Activated CD4-positive, alpha-beta T cell treated with anti-CD3 and anti-CD28 coated beads, Interleukin-2, amount 10 ng/mL, durations not matched to agents 24 days and 14 days (primary cell): ENCODE results near the gene TTC33. TPM values are rescaled to one million over a fixed set of nuclear protein-coding genes. Genes with fewer than 3 reads are reported as not detected.

ENCODE experiments used
- DNase-seq: peaks from one replicate; pipeline ENCODE4 v3.0.0; 2022
- H3K27ac Mint-ChIP-seq: one replicate; pipeline ENCODE4 v1.8.0; 2022; ENCODE audit warnings: mild to moderate bottlenecking, mixed read lengths
- H3K27me3 Mint-ChIP-seq: one replicate; pipeline ENCODE4 v1.8.0; 2022; ENCODE audit warnings: mixed read lengths
- H3K36me3 Mint-ChIP-seq: one replicate; pipeline ENCODE4 v1.8.0; 2022; ENCODE audit warnings: low read depth, mild to moderate bottlenecking, mixed read lengths
- H3K4me1 Mint-ChIP-seq: one replicate; pipeline ENCODE4 v1.8.0; 2021; ENCODE audit warnings: mixed read lengths
- H3K4me3 Mint-ChIP-seq: one replicate; pipeline ENCODE4 v1.8.0; 2022; ENCODE audit warnings: mild to moderate bottlenecking, moderate library complexity, mixed read lengths
- H3K9me3 Mint-ChIP-seq: one replicate; pipeline ENCODE4 v1.8.0; 2021; ENCODE audit warnings: mixed read lengths
- intact Hi-C: fragments of 100-400 bp; cut with micrococcal nuclease; formaldehyde crosslinking; loops from one replicate; pipeline ENCODE4 v1.15.1; 2023
- total RNA-seq: library from RNA; stranded (reverse); gene quantifications from 2 replicates; pipeline ENCODE4 v1.2.3, GENCODE V29; 2022

Gene TTC33
- total RNA-seq, 1 donor from 2014 or later = 22.7 TPM

- no peak overlapping the region for H3K4me3 Mint-ChIP-seq
- H3K36me3 Mint-ChIP-seq = peaks cover 42% of the 10 kb centered on the region
- H3K9me3 Mint-ChIP-seq = no peaks in the 10 kb centered on the region
- H3K27me3 Mint-ChIP-seq = no peaks in the 10 kb centered on the region
- H3K4me1 Mint-ChIP-seq = no peaks in the 10 kb centered on the region
- intact Hi-C loops = no loop called here
- no peak overlapping the region for H3K27ac Mint-ChIP-seq
- no peak for DNase-seq
Measured at GRCh38 chr5:40770764-40771163, 15.0 kb upstream of the TTC33 start.

DNA sequence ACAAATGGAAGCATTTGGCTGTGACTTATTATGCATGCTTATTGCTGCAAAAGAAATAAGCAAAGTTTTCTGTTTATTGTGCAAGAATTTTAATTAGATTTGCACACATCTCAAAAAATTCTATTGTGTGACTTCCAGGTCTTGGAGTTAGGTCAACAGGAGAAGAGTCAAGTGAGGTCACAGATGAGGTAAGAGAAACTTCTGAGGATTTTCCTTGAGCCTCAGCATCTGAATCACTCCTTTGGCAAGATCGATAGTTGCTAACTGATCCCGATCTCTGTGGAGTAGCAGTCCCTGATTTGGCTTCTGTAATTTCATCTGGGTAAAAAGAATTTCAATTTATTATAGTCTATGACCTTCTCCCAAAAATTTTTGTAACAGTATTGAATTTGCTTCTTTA is 6.9 kb upstream of the TTC33 start:
- intact Hi-C loops = no loop called here

GRCh38 chr5:40757400-40757799 is 1.6 kb upstream of the TTC33 start:
- no peak for DNase-seq
- Mint-ChIP-seq H3K9me3 (no peaks in the 10 kb centered on the region), H3K27me3 (no peaks in the 10 kb centered on the region), H3K36me3 (peaks cover 24% of the 10 kb centered on the region), H3K4me3 (peak overlapping the region; percentile 11), H3K27ac (no peak overlapping the region), H3K4me1 (peaks cover 8% of the 10 kb centered on the region)
- intact Hi-C loops = loop anchor here (10.0 kb wide), 3 partner anchors 353 to 1683 kb away; partner anchors contain the start of genes RICTOR and RIMOC1

More for the DNA sequence above, 6.9 kb upstream of the TTC33 start:
- no peaks in the 10 kb centered on the region for H3K27me3 Mint-ChIP-seq
- no peaks in the 10 kb centered on the region for H3K4me1 Mint-ChIP-seq
- H3K9me3 Mint-ChIP-seq = no peaks in the 10 kb centered on the region
- H3K27ac Mint-ChIP-seq = no peak overlapping the region
- no peak overlapping the region for H3K4me3 Mint-ChIP-seq
- H3K36me3 Mint-ChIP-seq = peaks cover 44% of the 10 kb centered on the region
- no peak for DNase-seq

- H3K27ac Mint-ChIP-seq = no peak overlapping the region
- no peaks in the 10 kb centered on the region for H3K9me3 Mint-ChIP-seq
- intact Hi-C loops = loop anchor here (1.0 to 10.0 kb wide), 9 partner anchors 18 to 1680 kb away; partner anchors contain the start of genes PTGER4, RICTOR, RIMOC1 and RPL37
- H3K4me3 Mint-ChIP-seq = no peak overlapping the region
- H3K27me3 Mint-ChIP-seq = no peaks in the 10 kb centered on the region
- peaks cover 31% of the 10 kb centered on the region for H3K36me3 Mint-ChIP-seq
- H3K4me1 Mint-ChIP-seq = peaks cover 15% of the 10 kb centered on the region
- DNase-seq = peak; percentile 89
Measured at GRCh38 chr5:40755093-40755406, 711 bp downstream of the TTC33 start.

DNA sequence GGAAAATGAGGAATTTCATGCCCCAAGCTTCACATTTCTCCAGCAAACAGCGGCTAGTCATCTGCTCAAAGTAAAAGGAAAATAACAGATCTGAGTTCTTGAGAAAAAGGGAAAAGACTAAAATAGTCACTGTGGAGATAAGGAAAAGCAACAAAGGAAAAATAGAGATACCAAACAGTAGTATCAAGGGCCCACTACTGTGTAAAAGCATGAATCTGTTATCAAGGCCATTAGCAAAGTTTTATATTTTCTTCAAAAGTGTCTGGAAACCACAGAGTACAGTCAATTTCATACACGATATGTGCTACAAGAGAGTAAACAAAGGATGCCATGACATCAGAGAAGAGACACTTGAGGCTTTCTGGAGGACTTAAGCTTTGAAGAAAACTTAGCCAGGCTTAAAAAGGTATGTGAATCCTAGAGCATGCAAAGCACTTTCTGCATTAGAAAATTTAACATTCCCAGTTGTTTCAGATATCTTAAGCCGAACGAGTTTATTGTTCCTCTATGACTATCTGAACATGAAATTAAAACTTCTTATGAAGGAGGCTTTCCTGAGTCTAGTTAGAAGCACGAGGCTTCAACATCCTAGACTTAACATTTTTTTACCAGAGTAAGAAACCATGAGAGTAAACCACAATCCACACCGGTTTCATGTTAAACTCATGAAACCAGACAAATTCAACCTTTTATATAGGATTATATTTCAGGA is 1.2 kb downstream of the TTC33 start:
- Mint-ChIP-seq H3K36me3 (peaks cover 30% of the 10 kb centered on the region), H3K9me3 (no peaks in the 10 kb centered on the region), H3K27ac (no peak overlapping the region), H3K4me1 (peaks cover 15% of the 10 kb centered on the region), H3K27me3 (no peaks in the 10 kb centered on the region), H3K4me3 (no peak overlapping the region)
- DNase-seq = peak; percentile 67
- intact Hi-C loops = loop anchor here (1.0 to 10.0 kb wide), 9 partner anchors 18 to 1680 kb away; partner anchors contain the start of genes PTGER4, RICTOR, RIMOC1 and RPL37

DNA sequence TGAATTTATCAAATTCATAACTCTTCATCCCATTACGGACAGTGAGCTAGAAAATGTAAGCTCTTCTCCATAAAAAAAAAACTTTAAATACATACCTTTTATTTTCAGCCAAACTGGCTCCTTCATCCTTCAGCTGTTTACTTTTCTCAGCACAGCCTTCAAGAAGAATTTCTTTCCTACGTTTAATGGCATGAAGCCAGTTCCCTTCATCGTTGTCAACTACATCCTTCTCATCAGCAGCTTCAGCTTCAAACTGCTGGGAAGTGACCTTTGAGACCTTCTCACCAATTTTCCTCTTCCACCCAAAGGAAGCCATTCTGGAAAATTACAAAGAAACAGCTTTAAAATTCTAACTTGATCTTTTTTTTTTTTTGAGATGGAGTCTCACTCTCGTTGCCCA is 9.1 kb downstream of the TTC33 start:
- Mint-ChIP-seq H3K27ac (no peak overlapping the region), H3K27me3 (no peaks in the 10 kb centered on the region), H3K36me3 (peaks cover 31% of the 10 kb centered on the region), H3K4me3 (no peak overlapping the region), H3K9me3 (no peaks in the 10 kb centered on the region), H3K4me1 (peaks cover 13% of the 10 kb centered on the region)
- no peak for DNase-seq
- intact Hi-C loops = no loop called here

DNA sequence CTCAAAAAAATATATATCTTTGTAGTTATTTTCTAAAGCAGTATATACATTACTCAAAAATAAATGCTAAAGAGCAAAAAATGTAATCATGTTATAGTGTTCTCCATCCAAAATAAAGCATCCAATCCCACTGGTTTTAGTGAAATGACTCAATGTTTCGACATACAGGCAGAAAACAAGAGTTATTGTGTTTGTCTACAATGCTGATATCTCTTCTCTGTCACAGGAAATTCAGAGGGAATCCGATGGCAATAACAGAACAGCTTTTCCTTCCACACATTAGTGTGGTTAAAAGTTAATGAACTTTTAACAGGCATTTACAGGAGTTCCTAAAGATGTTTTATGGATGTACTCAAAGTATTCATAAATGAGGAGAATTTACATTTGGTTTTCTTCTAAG is 12.0 kb downstream of the TTC33 start:
- Mint-ChIP-seq H3K36me3 (peaks cover 41% of the 10 kb centered on the region), H3K27ac (no peak overlapping the region)

DNA sequence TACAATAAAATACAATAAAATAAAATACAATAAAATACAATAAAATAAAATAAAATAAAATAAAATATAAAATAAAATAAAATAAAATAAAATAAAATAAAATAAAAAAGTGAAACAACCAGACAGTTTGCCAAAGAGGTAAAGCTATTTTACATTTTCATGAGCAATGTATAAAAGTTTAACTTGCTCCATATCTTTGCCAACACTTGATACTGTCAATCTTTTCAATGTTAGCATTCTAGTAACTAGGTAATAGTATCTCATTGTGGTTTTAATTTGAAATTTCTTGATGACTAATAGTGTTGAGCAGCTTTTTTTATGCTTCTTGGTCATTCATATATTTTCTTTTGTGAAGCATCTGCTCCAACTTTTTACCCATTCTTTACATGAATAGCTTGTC is 17.3 kb downstream of the TTC33 start:
- H3K9me3 Mint-ChIP-seq = no peaks in the 10 kb centered on the region

More for the DNA sequence above, 12.0 kb downstream of the TTC33 start:
- intact Hi-C loops = no loop called here
- H3K4me1 Mint-ChIP-seq = peaks cover 9% of the 10 kb centered on the region
- no peaks in the 10 kb centered on the region for H3K27me3 Mint-ChIP-seq
- no peak overlapping the region for H3K4me3 Mint-ChIP-seq
- no peaks in the 10 kb centered on the region for H3K9me3 Mint-ChIP-seq
- no peak for DNase-seq

GRCh38 chr5:40736103-40736875 is 19.5 kb downstream of the TTC33 start:
- no peak overlapping the region for H3K4me3 Mint-ChIP-seq
- peaks cover 18% of the 10 kb centered on the region for H3K4me1 Mint-ChIP-seq
- intact Hi-C loops = loop anchor here (1.0 to 5.0 kb wide), 7 partner anchors 19 to 1157 kb away; partner anchors contain the start of gene TTC33
- H3K9me3 Mint-ChIP-seq = no peaks in the 10 kb centered on the region
- no peaks in the 10 kb centered on the region for H3K27me3 Mint-ChIP-seq
- peak; percentile 77 for DNase-seq
- H3K27ac Mint-ChIP-seq = peak overlapping the region; percentile 12
- peaks cover 37% of the 10 kb centered on the region for H3K36me3 Mint-ChIP-seq

More for the DNA sequence above, 17.3 kb downstream of the TTC33 start:
- Mint-ChIP-seq H3K4me1 (peaks cover 19% of the 10 kb centered on the region), H3K36me3 (peaks cover 47% of the 10 kb centered on the region), H3K4me3 (no peak overlapping the region), H3K27ac (no peak overlapping the region), H3K27me3 (no peaks in the 10 kb centered on the region)
- intact Hi-C loops = loop anchor here (5.0 kb wide), 1 partner anchor 571 kb away; no protein-coding TSS in a partner anchor
- DNase-seq = no peak

DNA sequence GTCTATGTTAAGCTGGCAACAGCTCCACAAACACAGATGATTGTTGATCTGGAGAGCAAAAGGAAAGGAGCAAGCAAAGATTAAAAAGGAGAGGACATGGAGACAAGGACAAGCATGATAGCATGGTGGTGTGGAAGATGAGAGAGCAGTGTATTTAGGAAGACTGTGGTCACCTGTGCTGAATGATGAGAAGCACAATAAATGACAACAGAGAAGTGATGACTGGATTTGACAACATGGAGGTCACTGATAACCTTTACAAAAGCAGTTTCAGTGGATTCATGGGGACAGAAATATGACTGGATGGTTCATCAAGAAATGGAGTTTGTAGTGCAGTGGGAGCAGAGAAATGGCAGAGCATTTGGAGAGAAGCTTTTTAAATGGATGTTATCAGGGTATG is 20.2 kb downstream of the TTC33 start:
- intact Hi-C loops = loop anchor here (1.0 to 5.0 kb wide), 7 partner anchors 19 to 1157 kb away; partner anchors contain the start of gene TTC33
- no peak overlapping the region for H3K4me3 Mint-ChIP-seq
- no peaks in the 10 kb centered on the region for H3K27me3 Mint-ChIP-seq
- DNase-seq = no peak
- peaks cover 32% of the 10 kb centered on the region for H3K36me3 Mint-ChIP-seq
- no peaks in the 10 kb centered on the region for H3K9me3 Mint-ChIP-seq
- H3K27ac Mint-ChIP-seq = peak overlapping the region; percentile 12
- peaks cover 18% of the 10 kb centered on the region for H3K4me1 Mint-ChIP-seq

DNA sequence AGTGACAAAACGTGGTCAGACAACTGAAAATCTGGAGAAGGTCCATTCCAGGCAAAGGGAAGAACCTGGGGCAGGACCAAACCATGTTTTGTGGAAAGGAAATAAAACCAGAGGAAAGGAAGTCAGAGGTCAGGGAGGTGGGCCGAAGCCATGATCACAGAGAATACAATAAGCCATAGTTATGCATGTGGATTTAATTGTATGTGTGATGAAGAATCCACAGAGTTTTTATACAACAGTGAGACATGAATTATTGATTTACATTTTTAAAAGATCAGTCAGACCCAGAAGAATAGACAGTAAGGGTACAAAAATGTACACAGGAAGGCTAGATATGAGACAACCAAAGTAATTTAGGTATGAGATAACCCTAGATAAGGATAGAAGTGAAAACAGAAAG is 20.8 kb downstream of the TTC33 start:
- intact Hi-C loops = loop anchor here (5.0 kb wide), 1 partner anchor 568 kb away; no protein-coding TSS in a partner anchor
- no peaks in the 10 kb centered on the region for H3K9me3 Mint-ChIP-seq
- DNase-seq = no peak
- peaks cover 28% of the 10 kb centered on the region for H3K36me3 Mint-ChIP-seq
- peak overlapping the region; percentile 1 for H3K27ac Mint-ChIP-seq
- H3K4me1 Mint-ChIP-seq = peaks cover 21% of the 10 kb centered on the region
- H3K27me3 Mint-ChIP-seq = no peaks in the 10 kb centered on the region
- no peak overlapping the region for H3K4me3 Mint-ChIP-seq

DNA sequence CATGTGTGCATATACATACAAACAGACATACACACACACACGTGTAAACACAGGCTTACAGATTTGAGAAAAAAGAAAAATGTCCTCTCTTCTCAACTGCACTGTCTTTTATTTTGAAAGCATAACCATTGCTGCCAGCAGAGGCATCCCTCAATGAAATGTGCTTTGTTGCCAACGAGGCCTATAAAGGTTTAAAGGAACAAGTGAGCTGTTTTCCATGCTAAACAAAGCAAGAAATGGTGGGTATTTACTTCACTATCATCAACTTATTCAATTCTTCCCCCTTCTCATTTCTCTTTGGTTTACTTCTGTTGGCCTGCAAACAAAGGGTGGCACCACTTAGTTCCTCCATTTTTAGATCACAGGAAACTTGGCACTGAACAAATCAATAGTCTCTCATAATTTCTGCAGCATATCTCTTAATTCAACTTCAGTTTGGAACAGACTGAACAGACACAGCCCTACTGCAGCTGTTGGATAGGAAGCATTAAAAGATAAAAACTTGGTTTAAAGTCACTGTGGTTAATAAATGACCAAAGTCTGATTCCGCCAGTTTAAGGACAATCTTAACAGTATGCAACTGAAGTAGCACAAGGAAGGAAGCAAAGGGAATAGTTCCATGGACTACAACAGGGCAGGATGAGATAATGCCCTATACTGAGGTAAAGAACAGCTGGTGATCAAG is 21.7 kb downstream of the TTC33 start:
- no peak overlapping the region for H3K4me3 Mint-ChIP-seq
- H3K27ac Mint-ChIP-seq = no peak overlapping the region
- H3K9me3 Mint-ChIP-seq = no peaks in the 10 kb centered on the region
- DNase-seq = no peak
- no peaks in the 10 kb centered on the region for H3K27me3 Mint-ChIP-seq
- H3K4me1 Mint-ChIP-seq = peaks cover 21% of the 10 kb centered on the region
- intact Hi-C loops = no loop called here
- peaks cover 23% of the 10 kb centered on the region for H3K36me3 Mint-ChIP-seq

DNA sequence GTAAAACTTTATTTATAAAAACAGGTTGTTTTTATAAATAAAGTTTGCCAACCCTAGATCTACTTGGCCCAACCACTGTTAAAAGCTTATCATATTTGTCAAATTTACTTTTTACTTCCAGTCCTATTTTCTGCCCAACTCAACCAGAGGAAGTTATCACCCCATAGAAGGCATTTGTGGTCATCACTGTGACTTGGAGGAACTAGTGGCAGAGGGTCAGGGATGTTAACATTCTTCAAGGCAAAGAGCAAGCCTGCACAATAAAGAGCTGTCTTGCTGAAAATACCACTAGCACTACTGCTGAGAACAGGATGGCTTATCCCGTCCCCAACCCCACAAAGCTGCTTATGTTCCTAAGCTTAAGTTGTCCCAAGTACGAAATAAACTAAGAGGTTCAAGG is 22.3 kb downstream of the TTC33 start:
- peaks cover 21% of the 10 kb centered on the region for H3K4me1 Mint-ChIP-seq
- peaks cover 20% of the 10 kb centered on the region for H3K36me3 Mint-ChIP-seq
- no peak overlapping the region for H3K27ac Mint-ChIP-seq
- no peak overlapping the region for H3K4me3 Mint-ChIP-seq
- intact Hi-C loops = no loop called here
- H3K9me3 Mint-ChIP-seq = no peaks in the 10 kb centered on the region
- DNase-seq = no peak
- no peaks in the 10 kb centered on the region for H3K27me3 Mint-ChIP-seq
